Measurements from ENCODE around the gene POU2AF1.

The POU2AF1 gene, protein sequence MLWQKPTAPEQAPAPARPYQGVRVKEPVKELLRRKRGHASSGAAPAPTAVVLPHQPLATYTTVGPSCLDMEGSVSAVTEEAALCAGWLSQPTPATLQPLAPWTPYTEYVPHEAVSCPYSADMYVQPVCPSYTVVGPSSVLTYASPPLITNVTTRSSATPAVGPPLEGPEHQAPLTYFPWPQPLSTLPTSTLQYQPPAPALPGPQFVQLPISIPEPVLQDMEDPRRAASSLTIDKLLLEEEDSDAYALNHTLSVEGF

DNA sequence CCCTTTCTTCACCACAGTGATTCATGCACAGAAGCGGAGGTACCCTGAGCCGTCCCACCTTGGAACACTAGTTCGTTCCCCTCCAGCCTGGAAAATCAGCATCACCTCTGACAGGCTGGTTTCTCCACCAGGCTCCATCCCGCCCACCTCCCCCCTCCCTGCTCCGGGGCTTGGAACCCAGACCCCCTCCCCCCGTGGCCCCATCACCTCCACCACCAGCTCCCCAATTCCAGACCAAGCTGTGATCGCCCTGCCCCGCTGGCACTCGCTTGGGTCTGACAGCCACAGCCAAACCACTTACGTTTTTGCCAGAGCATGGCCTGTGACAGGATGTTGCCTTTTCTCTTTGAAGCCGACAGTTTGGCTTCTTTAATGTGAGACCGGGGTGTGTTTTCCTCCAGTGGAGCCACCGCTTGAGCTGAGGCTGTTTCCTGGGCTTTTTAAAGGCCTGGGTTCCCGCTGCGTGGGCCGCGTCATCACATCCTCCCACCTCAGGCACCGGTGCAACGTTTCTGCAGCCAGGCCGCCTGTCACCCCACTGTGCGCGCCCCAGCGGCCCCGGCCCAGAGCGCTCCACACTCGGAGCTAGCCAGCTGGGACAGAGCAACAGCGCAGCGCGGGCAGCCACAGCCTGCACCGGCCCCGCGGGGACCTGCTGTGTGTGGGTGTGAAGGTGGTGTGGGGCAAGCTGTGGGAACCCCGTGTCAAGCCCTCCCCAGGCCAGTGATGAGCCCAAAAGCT lies at the start of gene POU2AF1:
POU2AF1 (minus strand) TSS at position 415 of the 741 bp plus-strand sequence; CDS start at position 317, 98 bp downstream.
- peak; percentile 8 to 12 for DNase-seq (ENCODE audit: low read depth in 2 of 2)

DNA sequence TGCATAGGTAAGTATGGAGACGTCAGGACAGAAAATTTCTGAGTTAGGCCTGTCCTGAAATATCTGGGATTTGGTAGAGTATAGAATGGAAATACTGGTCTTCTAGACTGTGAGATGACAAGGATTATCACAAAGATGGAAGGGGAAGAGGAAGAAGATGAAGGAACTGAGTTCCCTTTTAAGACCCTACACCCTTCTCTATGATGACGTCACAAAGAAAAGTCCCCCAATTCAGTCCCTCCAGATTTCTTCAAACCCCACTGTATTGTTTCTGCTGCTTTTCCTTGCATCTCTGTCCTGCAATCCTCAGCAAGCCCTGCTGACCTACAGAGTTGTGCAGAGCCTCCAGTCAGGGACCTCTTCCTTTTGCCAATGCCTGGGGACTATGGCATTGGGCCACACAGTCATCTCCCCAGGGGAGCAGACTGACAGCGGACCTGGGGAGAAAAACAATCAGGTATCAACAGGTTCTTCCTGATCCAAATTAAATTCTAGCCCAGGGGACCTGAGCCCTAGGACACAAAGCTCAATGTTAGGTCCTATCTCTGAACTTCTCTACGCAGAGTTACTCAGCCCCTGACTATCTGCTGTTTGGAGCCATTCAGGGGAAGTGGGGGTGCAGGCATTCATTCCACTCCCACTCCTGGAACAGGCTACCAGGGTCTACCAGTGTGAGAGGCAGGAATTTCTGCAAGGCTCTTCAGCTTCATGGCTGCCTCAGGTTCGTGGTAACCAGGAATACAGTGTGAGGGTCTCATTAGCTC lies 49.2 kb upstream of the POU2AF1 start:
- DNase-seq (ENCODE audit: low read depth in 2 of 2): no peak

DNA sequence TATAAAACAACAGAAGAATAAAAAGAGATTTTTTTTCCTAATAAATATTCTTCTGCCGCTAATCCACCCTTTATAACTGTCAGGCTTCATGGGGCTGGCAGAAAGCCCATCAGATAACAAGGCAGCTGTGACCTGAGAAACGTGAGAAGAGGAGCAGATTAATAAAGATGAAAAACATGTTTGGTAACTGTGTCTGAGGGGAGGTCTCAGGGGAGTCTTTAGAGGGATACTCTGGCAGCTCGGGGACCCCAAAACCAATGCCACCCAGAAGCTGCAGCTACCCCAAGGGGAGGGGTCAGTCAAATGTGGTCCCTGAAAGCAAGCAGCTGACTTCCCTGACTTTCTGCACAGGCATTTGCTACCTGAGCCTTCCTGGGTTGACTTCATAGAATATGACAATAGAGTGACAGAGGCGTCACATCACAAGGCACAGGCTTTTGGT lies 48.4 kb upstream of the POU2AF1 start:
- DNase-seq (ENCODE audit: low read depth in 2 of 2): no peak

DNA sequence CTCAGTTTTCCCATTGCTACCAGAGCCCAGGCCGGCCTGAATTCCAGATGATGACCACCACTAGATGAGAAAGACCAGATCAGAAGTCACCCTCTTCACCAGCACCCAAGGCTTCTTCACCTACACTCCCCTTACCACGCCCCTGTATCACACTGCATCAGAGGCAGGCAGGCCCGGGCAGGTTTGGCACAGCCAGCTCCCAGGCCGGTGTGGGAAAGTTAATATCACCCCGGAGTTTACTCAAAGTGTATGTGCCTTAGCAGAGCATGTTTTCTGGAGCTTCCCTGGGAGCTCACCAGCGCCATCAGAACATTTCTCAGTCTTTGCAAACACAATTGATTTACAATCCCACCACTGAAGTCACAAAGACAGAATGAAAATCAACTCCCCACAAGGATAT lies 47.5 kb upstream of the POU2AF1 start:
- no peak for DNase-seq (ENCODE audit: low read depth in 2 of 2)

DNA sequence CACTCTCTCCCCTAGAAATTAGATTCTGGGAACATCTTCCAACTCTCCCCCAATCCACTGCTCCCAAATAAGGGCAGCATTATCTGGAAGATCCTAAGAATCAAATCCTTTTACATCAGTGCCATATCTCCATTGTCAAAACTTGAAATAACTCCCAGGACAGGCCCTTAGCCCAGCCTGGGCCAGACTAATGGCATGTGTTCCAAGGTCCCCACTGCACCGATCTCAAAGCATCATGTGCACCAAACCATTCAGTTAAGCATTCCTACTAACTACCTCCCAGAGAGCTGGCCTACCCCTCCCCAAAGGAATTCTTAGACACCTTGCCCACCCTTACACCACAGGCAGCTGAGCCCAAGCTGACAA lies 44.2 kb upstream of the POU2AF1 start:
- DNase-seq (ENCODE audit: low read depth in 2 of 2): no peak

DNA sequence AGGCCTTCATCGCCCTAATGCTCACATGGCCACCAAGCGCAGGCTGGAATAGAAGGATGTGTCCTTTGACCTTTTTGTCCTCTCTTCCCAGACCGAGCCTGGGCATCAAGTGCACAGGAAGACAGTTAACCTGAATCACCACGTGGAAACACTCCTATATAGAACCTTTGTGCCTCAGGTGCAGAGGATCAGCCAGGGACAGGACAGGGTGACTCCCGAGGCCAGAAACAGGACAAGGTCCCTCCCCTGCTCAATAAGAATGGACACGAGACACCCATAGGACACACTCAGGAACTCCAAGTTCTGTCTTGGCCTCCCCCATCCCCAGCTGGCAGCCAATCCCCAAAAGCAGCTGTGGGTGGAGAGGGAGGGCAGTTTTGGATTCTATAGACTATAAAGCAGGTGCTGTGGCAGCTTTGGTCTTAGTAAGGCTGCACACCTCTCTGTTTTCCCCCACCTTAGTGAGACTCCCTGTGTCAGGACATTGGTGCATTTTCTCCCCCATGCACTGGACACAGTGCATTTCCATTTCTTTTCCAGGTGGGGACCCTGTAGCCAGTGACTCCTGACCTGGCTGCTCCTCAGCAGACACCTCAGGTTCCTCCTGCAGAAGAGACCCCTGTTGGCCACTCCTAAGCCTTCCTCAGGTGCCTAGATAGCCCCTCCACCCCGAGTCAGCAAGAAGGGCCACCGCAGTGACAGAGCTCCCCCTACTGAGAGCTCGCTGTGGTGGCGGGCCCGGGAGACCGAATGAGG lies 43.6 kb upstream of the POU2AF1 start:
- no peak for DNase-seq (ENCODE audit: low read depth in 2 of 2)

DNA sequence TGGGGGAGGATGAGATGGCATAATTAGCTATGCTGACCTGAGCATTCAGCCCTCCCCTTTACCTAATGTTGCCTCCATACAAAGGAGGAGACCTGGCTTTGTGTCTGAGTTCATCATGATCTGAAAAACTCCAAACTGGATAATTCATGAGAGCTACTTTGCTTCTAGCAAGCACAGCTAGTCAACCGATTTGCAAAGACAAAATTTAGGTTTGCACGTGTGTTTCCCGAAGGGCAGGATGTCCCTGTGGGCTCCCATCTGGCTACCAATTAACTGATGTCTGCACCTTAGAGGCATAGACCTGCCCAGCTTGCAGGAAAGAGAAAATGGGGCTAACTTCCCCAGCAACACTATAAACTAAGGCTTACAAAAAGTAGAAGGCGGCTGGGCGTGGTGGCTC lies 42.2 kb upstream of the POU2AF1 start:
- DNase-seq (ENCODE audit: low read depth in 2 of 2): no peak

DNA sequence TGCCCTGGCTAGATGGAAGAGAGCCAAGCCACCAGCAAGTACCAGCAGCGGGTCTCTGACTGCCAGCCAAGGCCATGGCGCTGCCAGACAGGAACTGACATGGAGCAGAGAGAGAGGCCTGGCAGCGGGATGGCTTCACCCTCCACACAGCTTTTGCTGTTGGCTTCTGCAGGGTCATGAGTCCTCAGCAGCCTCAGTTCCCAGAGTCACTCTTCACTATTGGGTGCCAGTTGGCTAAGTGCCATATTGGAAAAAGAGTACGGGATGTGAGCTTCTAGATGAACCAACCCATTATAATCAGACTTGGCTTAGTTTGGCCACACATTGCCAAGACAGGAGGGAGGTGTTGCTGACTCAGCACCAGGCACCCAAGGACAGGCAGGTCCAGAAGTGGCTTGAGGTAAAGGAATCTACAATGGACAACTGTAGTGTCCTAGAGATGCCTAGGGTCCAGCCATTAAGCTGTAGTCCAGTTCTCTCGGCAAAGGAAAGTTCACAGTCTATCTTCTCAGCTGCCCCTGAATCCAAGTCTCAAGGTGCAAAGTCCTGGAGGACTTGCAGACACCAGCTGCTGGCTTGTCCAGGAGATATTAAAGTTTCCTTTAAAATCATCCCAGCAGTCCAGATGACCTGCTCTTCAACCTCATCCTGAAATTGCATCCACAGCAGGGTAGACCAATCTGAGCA lies 40.7 kb upstream of the POU2AF1 start:
- no peak for DNase-seq (ENCODE audit: low read depth in 2 of 2)

DNA sequence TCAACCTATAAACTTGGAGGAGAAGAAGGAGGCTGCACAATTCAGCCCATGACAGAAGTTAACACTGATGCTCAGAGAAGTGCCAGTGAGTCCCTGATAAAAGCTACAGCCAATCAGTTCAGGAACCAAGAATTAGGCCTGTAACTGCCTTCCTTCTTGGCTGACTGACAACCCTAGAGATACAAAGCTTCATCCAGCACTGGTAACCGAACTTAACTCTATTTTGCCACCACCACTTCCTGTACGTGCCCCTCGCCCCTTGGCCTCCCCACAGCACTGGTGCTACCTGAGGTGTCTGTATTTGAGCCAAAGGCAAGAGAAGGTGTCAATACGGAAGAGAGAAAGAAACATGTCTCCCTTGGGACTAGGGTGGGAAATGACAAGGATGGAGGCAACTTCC lies 40.1 kb upstream of the POU2AF1 start:
- no peak for DNase-seq (ENCODE audit: low read depth in 2 of 2)

DNA sequence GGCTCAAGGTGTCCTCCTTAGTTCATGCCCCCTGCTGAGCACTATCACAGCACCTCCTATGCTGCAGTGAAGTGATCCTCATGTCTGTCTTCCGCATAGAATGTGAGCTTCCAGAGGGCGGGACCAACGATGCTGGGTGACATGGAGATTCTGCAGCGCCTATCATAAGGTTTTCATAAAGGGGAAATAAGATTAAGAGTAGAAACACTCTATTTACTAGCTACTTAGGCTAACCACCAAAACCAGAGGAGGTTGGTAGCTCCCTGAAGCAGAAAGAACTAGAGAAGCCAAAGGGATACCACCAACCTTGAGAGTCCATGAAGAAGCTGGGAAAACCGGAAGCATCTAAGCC lies 39.3 kb upstream of the POU2AF1 start:
- DNase-seq (ENCODE audit: low read depth in 2 of 2): no peak

DNA sequence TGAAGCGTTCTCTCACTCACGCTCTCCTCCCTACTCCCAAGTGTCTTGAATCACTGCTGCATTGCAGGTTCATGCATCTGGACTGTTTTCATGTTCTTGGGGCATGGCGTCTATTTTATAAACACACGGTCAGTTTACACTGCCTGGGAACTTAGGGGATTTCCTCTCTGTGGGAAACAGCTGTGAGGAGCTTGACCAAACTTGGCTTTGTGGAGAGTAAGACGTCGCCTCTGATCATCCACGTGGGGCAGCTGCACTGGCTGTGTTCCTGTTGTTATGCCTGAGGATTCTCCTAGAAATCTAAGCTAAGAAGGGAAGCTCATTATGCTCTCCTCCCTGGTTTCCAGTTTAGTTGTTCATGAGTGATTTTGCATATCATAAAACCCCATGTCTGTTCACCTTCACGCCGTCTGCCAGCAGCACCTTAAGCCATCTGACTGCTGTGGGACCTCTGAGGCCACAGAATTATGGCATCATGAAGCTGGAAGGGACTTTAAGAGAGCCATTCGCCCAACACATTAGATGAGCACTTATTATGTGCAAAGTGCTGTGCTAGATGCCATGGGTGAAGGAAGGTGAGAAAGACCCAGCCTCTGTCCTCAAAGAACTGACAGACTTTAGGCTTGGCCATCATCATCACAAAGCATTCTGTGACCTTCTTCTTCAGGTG lies 38.8 kb upstream of the POU2AF1 start:
- peak in 1 of 2 experiments; percentile 8 for DNase-seq (ENCODE audit: low read depth in 2 of 2)

DNA sequence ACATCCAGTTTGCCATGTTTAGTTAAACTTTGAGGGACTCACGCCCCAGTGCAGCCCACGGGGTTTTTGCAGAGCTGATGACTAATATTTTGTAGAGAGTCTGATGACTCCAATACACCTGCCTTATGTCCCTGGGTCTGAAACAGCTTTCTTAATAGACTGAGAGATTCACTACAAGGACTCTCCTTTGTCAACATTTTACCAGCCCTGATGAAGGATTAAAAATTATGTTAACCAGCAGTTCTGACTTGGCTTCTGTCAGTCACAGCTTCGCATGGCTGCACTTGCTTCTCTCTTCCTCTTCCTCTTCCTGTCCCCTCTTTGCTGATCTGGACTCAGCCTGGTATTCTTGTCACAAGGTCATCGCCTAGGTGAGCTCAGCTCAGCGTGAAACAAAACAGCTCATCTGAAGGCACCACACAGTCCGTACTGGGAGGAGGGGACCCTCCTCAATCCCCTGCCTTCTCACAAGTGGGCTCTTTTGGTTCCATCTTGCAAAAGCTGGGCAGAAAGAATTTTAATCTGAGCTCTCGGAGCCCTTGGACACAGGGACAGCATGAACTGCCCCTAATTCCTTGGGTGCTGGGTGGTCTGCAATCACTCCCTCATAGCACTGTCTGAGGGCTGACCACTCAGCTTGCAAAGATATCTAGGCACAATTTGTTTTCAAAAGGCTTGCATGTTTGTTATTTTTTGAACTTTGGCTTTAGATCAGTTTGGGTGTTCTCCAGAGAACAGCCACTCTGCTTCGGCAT lies 38.1 kb upstream of the POU2AF1 start:
- DNase-seq (ENCODE audit: low read depth in 2 of 2): no peak

DNA sequence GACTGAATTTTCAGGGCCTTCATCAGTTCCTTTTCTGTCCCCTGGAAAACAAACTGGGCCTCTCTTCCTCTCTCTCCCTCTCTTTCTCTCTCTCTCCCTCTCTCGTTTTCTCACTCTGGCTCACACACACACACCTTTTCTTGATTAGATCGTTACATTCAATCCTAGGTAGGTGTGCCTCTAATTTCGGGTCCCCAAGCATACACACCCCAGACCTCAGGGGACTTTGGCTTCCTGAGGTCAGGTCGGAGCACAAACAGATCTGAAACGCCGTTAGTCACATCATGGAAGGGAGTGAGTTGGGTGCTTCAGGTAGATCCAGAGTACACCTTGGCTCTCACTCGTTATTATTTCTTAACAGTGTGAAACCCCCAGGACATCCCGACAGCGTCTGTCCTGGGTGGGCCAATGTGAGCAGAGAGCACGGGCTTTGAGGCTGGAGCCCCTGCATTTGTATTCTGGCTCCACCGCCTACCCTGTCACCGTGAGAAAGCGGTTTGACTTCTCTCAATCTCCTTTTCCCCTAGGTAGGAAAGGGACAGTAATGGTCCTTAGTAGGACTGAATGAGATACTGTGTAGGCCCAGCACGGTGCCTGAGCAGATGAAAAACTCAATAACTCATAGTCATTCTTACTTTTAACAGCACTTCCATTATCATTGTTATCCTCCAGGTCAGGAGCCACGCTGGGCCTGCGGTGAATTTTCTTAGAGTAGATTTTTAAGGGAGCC lies 37.3 kb upstream of the POU2AF1 start:
- DNase-seq (ENCODE audit: low read depth in 2 of 2): no peak

DNA sequence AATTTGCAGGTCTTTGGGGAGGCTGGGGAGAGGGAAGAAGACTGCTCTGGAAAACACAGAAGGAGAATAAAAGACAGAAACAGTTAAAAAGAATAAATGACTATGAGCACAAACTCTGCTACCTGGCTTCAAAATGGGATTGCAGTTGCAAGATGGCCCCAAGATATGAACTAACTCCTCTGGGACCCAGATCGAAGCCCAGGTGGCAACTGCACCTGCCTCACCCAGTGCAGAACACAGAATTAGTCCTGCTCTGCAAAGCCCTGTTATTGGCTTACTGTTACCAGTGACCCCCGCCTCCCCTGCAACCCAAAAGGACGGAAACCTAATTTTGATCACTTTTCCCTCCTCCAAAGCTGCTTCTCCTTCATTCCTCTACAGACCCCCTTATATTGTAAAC lies 35.9 kb upstream of the POU2AF1 start:
- no peak for DNase-seq (ENCODE audit: low read depth in 2 of 2)

DNA sequence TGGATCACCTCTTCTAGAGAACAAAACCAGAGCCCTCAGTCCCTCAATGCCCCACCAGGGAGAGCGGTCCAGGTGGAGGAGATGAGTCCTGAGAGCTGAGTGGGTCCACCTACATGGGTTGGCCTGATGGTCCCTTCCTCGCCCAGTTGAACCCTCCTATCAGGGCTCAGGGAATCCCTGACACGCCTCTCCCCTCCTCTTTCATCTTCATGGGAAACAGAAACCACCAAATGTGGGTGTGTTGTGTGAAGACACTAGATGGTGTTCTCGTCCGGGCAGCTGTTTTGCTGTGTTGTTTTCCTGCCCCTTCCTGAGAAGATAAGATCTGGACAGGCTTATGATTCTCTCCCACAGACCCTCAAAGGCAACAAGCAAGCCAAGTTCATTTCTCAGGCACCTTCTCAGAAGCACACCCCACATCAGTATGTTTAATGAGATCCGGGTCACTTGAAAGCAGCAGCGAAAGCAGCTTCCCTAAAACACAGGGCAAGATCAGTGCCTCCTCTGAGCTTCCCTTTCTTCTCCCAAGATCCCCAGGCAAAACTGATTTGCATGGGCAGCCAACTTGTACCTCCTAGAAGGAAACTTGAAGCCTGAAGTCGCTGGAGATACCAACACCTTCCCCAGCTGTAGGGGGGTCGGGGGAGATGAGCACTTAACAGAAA lies 35.3 kb upstream of the POU2AF1 start:
- no peak for DNase-seq (ENCODE audit: low read depth in 2 of 2)

DNA sequence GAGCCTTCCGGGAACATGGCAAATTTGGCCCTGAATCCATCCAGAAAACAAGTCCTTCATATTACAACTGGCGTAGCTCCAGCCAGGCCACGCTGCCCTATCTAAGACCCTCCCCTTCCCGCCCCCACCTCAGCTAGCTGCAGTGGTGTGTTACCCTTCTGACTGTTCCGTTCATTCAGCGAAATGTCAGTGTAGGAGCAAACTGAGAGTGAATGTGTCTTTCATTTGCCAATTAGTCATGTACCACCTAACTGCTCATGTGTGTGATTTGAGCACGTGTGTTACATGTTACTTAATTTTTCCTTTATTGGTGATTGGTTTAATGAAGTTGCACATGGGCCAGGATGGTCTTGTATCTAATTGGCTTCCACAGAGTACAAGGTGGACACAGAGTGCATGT lies 34.8 kb upstream of the POU2AF1 start:
- no peak for DNase-seq (ENCODE audit: low read depth in 2 of 2)

DNA sequence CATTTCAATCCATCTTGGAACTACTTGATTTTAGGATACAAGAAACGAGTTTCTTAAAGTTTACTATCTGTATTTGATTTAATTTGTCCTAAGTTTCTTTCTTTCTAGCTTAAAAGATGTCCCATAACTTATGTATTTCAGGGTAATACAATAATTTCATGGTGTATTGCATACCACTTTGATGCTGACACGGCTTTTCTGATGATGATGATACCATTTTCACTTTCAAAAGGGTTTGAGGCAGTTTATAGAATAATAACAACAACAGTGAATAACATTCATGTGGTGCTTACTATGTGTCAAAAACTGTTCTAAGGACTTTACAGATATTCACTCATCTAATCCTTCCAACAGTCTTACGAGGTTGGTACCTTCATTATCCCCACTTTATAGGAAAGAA lies 33.2 kb upstream of the POU2AF1 start:
- DNase-seq (ENCODE audit: low read depth in 2 of 2): no peak

DNA sequence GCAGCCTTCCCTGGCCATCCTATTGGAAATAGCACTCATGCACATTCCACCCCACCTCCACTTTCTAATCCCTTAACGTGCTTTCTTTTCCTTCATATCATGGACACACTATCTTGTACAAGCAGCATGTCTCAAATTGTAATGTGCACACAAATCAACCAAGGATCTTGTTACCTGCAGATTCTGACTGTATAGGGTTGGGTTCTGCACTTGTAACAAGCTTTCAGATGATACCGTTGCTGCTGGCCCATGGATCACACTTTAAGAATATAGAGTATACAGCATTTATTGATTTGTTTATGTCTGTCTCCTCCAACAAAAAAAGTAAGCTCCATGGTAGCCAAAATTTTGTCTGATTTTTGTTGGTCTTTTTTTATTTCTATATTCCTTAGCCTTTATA lies 32.4 kb upstream of the POU2AF1 start:
- no peak for DNase-seq (ENCODE audit: low read depth in 2 of 2)

DNA sequence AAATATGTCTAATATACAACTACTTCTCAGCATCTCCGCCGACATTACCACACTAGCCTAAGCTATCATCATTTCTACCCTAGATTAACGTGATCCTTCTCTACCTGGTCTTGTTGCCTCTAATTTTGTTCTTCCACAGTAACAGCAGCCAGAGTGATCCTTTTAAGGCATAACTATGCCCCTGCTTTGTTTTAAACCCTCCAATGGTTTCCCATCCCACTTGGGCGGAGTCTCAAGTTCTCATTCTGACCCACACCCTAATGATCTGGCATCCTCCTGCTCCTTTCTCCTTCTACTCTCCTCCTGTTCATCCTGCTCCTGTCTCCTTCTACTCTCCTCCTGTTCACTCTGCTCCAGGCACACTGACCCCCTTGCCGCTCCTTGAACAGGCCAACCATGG lies 31.9 kb upstream of the POU2AF1 start:
- DNase-seq (ENCODE audit: low read depth in 2 of 2): no peak
